Measurements from ENCODE around the gene CNTNAP5.

- no peak for TF ChIP-seq CTCF (conservative IDR thresholded peaks at IDR 0.05; ENCODE audit: low read depth, low read length)
- no peak for TF ChIP-seq EZH2 (IDR thresholded peaks at IDR 0.05; ENCODE audit: borderline replicate concordance, low read depth, low read length, poor library complexity, severe bottlenecking)
Measured at GRCh38 chr2:124353656-124354055, 328.6 kb downstream of the CNTNAP5 start.
